Muscle layer of colon (tissue), 2 donors: Measurements from ENCODE around the gene ANKRD12.
A peak's percentile ranks its signal among the peaks of the same experiment; 100 is the strongest.

Source experiments
- H3K27ac ChIP-seq: one replicate; pipeline ENCODE4 v1.7.0; 2013; ENCODE audit warnings: low read depth, mild to moderate bottlenecking, low read length, moderate library complexity
- H3K27me3 ChIP-seq, 2 donors: one replicate each; pipeline ENCODE4 v1.7.0; 2013; ENCODE audit warnings: low read length in 2 of 2, mild to moderate bottlenecking in 2 of 2; ENCODE audit not compliant: insufficient read depth in 2 of 2, control insufficient read depth in 1 of 2
- H3K36me3 ChIP-seq: one replicate; pipeline ENCODE4 v1.7.0; 2013; ENCODE audit warnings: mild to moderate bottlenecking, low read length; ENCODE audit not compliant: insufficient read depth
- H3K4me1 ChIP-seq: one replicate; pipeline ENCODE4 v1.7.0; 2013; ENCODE audit warnings: mild to moderate bottlenecking, low read length; ENCODE audit not compliant: insufficient read depth
- H3K4me3 ChIP-seq, 2 donors: one replicate each; pipeline ENCODE4 v1.7.0; 2013; ENCODE audit warnings: low read length in 2 of 2, low read depth in 1 of 2, mild to moderate bottlenecking in 1 of 2, moderate library complexity in 1 of 2
- H3K9ac ChIP-seq: one replicate; pipeline ENCODE4 v1.7.0; 2013; ENCODE audit warnings: low read length
- H3K9me3 ChIP-seq: one replicate; pipeline ENCODE4 v1.7.0; 2013; ENCODE audit warnings: mild to moderate bottlenecking, low read length
- donor health status: abdominal sarcoma.
- donor health status: Adenocarcinoma of cecum.

The ANKRD12 gene

GRCh38 chr18:9096685-9097084 lies 39.9 kb upstream of the ANKRD12 start:
- Histone ChIP-seq H3K9me3 (no peaks in the 10 kb centered on the region), H3K36me3 (no peaks in the 10 kb centered on the region), H3K4me1 (peaks cover 24% of the 10 kb centered on the region), H3K4me3 (no peak overlapping the region), H3K27ac (no peak overlapping the region), H3K27me3 (no peaks in the 10 kb centered on the region), H3K9ac (no peak overlapping the region)

- no peaks in the 10 kb centered on the region for H3K36me3 ChIP-seq
- H3K4me1 ChIP-seq: peaks cover 29% of the 10 kb centered on the region
- H3K27ac ChIP-seq: peak overlapping the region; percentile 36
- H3K27me3 ChIP-seq: no peaks in the 10 kb centered on the region
- no peaks in the 10 kb centered on the region for H3K9me3 ChIP-seq
- H3K9ac ChIP-seq: no peak overlapping the region
- H3K4me3 ChIP-seq: no peak overlapping the region
These were observed 39.2 kb upstream of the ANKRD12 start for GRCh38 chr18:9097349-9097748.

GRCh38 chr18:9100796-9101195 lies 35.8 kb upstream of the ANKRD12 start:
- Histone ChIP-seq H3K27me3 (no peaks in the 10 kb centered on the region), H3K27ac (no peak overlapping the region), H3K9ac (no peak overlapping the region), H3K4me1 (peaks cover 28% of the 10 kb centered on the region), H3K9me3 (no peaks in the 10 kb centered on the region), H3K36me3 (no peaks in the 10 kb centered on the region), H3K4me3 (no peak overlapping the region)

GRCh38 chr18:9101730-9102507 lies 34.7 kb upstream of the ANKRD12 start:
- H3K27ac ChIP-seq: peak overlapping the region; percentile 89
- no peaks in the 10 kb centered on the region for H3K9me3 ChIP-seq
- no peaks in the 10 kb centered on the region for H3K36me3 ChIP-seq
- H3K9ac ChIP-seq: peak overlapping the region; percentile 83
- H3K4me3 ChIP-seq: peak overlapping the region; percentile 64 to 77
- peaks cover 36% of the 10 kb centered on the region for H3K4me1 ChIP-seq
- H3K27me3 ChIP-seq: no peaks in the 10 kb centered on the region

GRCh38 chr18:9102508-9103375 lies 33.8 kb upstream of the ANKRD12 start, which contains the start of gene NDUFV2:
TSS of gene NDUFV2 (plus strand) at chr18:9102699. CDS start at chr18:9102744, 45 bp downstream.
- H3K9ac ChIP-seq: peak within 1 kb of the TSS; percentile 83

DNA sequence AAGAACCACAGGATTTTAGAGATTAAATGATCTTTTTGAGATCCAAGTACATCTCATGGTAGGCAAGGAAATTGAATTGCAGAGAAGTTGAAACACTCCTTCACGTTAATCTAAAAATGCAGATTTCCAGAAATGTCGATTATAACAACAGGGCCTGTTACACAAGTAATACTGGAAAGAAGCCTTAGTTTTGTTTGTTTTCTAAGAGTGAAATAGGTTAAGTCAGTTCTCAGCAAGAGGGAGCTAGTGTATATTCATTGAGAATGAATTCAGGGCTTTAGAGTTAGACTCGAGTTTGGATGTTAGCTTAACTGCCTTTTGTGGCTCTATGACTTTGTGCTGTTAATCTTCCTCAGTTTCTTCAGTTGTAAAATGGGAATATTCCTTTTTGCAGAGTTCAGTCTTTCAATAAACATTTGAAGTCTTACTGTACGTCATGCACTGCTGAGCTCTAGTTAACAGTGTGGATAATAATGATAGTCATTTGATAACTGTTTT lies 33.2 kb upstream of the ANKRD12 start:
- H3K4me3 ChIP-seq: peak overlapping the region; percentile 69 to 77
- H3K27ac ChIP-seq: peak overlapping the region; percentile 89
- peaks cover 51% of the 10 kb centered on the region for H3K4me1 ChIP-seq
- H3K36me3 ChIP-seq: no peaks in the 10 kb centered on the region
- peak overlapping the region; percentile 76 for H3K9ac ChIP-seq
- no peaks in the 10 kb centered on the region for H3K9me3 ChIP-seq
- H3K27me3 ChIP-seq: no peaks in the 10 kb centered on the region

More at GRCh38 chr18:9102508-9103375, 33.8 kb upstream of the ANKRD12 start, which contains the start of gene NDUFV2:
- no peaks in the 10 kb centered on the region for H3K27me3 ChIP-seq
- H3K9me3 ChIP-seq: no peaks in the 10 kb centered on the region
- H3K36me3 ChIP-seq: no peaks in the 10 kb centered on the region
- peak within 1 kb of the TSS; percentile 69 to 77 for H3K4me3 ChIP-seq
- peak within 1 kb of the TSS; percentile 89 for H3K27ac ChIP-seq
- peaks cover 44% of the 10 kb centered on the region for H3K4me1 ChIP-seq

DNA sequence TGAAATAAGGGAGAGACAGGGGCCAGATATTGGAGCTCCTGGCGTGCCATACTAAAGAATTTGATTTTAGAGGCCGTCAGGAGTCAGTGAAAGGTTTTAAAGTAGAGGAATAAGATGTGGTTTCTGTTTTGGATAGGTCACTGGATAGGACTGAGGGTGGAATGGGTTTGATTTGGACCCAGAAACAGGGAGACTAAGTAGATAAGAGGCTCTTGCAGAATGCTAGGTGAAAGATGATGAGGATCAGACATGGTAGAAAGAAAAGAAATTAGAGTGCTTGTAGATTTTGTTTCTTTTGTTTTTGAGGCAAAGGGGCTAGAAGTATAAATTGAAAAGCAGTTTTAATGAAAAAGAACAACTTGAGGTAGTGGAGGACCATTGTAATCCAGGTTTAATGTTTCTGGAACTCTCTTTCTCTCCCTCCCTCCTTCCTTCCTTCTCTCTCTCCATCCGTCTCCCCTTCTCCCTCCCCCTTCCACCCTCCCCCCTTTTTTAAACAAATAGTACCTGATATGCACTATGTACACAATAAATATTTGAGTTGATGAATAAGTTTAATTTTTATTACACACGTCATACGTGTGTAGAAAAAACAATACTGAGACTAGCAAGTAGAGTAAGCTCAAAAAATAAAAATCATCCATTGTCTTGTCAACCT lies 32.2 kb upstream of the ANKRD12 start:
- H3K4me3 ChIP-seq: peak overlapping the region; percentile 69 to 77
- no peaks in the 10 kb centered on the region for H3K27me3 ChIP-seq
- H3K9ac ChIP-seq: peak overlapping the region; percentile 76
- no peaks in the 10 kb centered on the region for H3K36me3 ChIP-seq
- peaks cover 60% of the 10 kb centered on the region for H3K4me1 ChIP-seq
- peak overlapping the region; percentile 89 for H3K27ac ChIP-seq
- H3K9me3 ChIP-seq: no peaks in the 10 kb centered on the region

DNA sequence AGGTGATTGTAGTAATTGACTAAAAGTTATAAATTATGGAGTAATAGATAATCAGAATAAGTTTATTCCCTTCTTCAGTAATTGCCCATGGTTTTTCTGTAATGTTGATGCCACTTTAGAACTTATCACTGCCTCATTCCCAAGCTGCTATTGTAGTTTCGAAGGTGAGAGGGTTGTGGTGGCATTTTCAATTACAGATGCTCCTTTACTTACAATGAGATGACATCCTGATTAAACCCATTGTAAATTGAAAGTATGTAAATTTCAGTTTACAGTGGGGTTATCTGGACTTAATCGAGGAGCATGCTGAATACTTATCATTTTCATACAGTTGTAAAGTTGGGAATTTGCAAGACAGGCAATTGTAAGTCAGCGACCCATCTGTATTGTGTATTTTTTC lies 31.2 kb upstream of the ANKRD12 start:
- Histone ChIP-seq H3K9me3 (no peaks in the 10 kb centered on the region), H3K36me3 (no peaks in the 10 kb centered on the region), H3K27ac (peak overlapping the region; percentile 48), H3K4me3 (peak overlapping the region in 1 of 2 donors; percentile 77), H3K4me1 (peaks cover 70% of the 10 kb centered on the region), H3K9ac (peak overlapping the region; percentile 76), H3K27me3 (no peaks in the 10 kb centered on the region)

DNA sequence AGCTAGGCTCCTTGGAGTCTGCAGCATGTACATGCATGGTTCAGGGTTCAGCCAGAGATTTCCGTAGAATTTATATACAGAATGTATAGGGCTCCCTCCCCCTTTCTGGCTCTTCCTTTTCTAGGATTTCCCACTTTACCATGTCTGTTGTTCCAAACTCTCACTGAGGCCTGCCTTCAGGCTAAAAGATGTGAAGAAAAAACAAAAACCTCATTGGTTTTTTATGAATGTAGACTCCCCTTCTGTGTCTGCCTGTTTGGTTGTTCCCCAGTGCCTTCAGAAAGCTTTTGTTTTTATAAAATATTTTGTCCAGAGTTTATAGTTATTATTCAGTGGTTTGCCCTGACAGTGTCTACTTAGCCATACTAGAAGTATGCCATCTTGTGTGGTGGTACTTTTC lies 30.5 kb upstream of the ANKRD12 start:
- H3K9me3 ChIP-seq: no peaks in the 10 kb centered on the region
- no peak overlapping the region for H3K9ac ChIP-seq
- no peaks in the 10 kb centered on the region for H3K27me3 ChIP-seq
- H3K4me1 ChIP-seq: peaks cover 77% of the 10 kb centered on the region
- peak overlapping the region; percentile 12 for H3K27ac ChIP-seq
- peak overlapping the region in 1 of 2 donors; percentile 77 for H3K4me3 ChIP-seq
- no peaks in the 10 kb centered on the region for H3K36me3 ChIP-seq

DNA sequence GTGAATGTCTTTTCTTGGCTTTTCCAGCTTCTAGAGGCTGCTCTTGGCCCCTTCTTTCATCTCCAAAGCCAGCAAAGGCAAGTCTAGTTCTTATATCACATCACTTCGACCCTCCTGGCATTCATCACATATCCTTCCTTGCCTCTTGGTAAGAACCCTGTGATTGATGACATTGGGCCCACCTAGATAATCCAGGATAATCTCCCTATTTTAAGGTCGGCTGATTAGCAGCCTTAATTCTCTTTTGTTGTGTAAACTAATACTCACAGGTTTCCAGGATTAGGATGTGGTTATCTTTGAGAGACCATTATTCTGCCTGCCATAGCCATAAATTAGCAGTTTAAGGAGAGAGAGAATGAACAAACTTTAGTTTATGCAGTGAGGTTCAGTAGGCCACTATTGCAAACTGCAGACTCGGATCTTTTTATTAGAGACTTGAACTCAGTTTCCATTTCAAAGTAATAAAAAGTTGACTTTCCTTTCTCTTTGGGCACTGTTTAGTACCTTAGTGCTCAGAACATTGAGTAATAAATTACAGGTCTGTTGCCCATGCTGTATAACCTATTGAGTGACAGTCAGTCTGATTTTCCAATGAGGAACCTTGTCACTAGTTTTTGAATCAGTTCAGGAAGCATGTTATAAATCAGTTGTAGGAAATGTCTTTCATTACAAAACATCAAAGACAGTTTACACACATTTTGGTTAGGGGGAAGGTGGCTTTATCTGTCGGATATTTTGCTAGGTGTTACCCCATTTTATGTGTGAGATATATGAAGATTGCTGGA lies 29.6 kb upstream of the ANKRD12 start:
- H3K36me3 ChIP-seq: no peaks in the 10 kb centered on the region
- H3K9me3 ChIP-seq: no peaks in the 10 kb centered on the region
- H3K27me3 ChIP-seq: no peaks in the 10 kb centered on the region
- H3K4me3 ChIP-seq: no peak overlapping the region
- peak overlapping the region; percentile 6 for H3K9ac ChIP-seq
- peaks cover 82% of the 10 kb centered on the region for H3K4me1 ChIP-seq
- peak overlapping the region; percentile 30 for H3K27ac ChIP-seq
